NCI-H2171 treated with DMSO at 0.1 percent for 48 hours (cell line): ENCODE data around the gene ZNF699.
"Not testable (repeated sequence)": the region's sequence is repeated elsewhere in the genome, so short reads cannot be mapped to it uniquely, and the experiment has no call there.

Experiments used
- DNase-seq: peaks from one replicate; lab custom pipeline; 2025; lab: John Stamatoyannopoulos, UW

ZNF699 gene

GRCh38 chr19:9309139-9309973, at the start of gene ZNF699:
Gene ZNF699, minus strand, starts transcription at chr19:9309838. Its CDS starts 4,719 bp downstream, at chr19:9305119.
- peak; percentile 98 for DNase-seq

GRCh38 chr19:9354651-9355050, 45.0 kb upstream of the ZNF699 start:
- DNase-seq = no peak

- DNase-seq = no peak
Measured at GRCh38 chr19:9353011-9353410, 43.4 kb upstream of the ZNF699 start.

GRCh38 chr19:9352505-9352904, 42.9 kb upstream of the ZNF699 start:
- no peak for DNase-seq

GRCh38 chr19:9348671-9349070, 39.0 kb upstream of the ZNF699 start:
- DNase-seq = no peak

GRCh38 chr19:9348253-9348652, 38.6 kb upstream of the ZNF699 start:
- no peak for DNase-seq

GRCh38 chr19:9345005-9345404, 35.4 kb upstream of the ZNF699 start:
- no peak for DNase-seq

GRCh38 chr19:9342610-9343304, 33.1 kb upstream of the ZNF699 start:
- no peak for DNase-seq

GRCh38 chr19:9329999-9330398, 20.4 kb upstream of the ZNF699 start:
- DNase-seq = no peak

GRCh38 chr19:9324584-9324962, 14.9 kb upstream of the ZNF699 start:
- no peak for DNase-seq

- DNase-seq = peak; percentile 98
Measured at GRCh38 chr19:9323919-9324583, 14.4 kb upstream of the ZNF699 start, which contains the start of gene ZNF559. Gene ZNF559, plus strand, starts transcription at chr19:9324179. Its CDS starts 14,371 bp downstream, at chr19:9338550.

- DNase-seq = peak; percentile 92
Measured at GRCh38 chr19:9323557-9323918, 13.9 kb upstream of the ZNF699 start.

GRCh38 chr19:9322201-9322600, 12.6 kb upstream of the ZNF699 start:
- DNase-seq = not testable (repeated sequence)

- not testable (repeated sequence) for DNase-seq
Measured at GRCh38 chr19:9321756-9322155, 12.1 kb upstream of the ZNF699 start.

- no peak for DNase-seq
Measured at GRCh38 chr19:9321338-9321737, 11.7 kb upstream of the ZNF699 start.

GRCh38 chr19:9313756-9314155, 4.1 kb upstream of the ZNF699 start:
- peak; percentile 2 for DNase-seq

GRCh38 chr19:9309974-9310446, 372 bp upstream of the ZNF699 start:
- DNase-seq = peak; percentile 98

- DNase-seq = no peak
Measured at GRCh38 chr19:9308091-9308770, 1.4 kb downstream of the ZNF699 start.

- DNase-seq = no peak
Measured at GRCh38 chr19:9306443-9306842, 3.2 kb downstream of the ZNF699 start.

- no peak for DNase-seq
Measured at GRCh38 chr19:9296336-9296735, 13.3 kb downstream of the ZNF699 start.

- no peak for DNase-seq
Measured at GRCh38 chr19:9295411-9295849, 14.2 kb downstream of the ZNF699 start.
